Pancreas (tissue), 10 donors: ENCODE measurements around the gene CLEC11A. TPM values are rescaled to one million over a fixed set of nuclear protein-coding genes. Genes with fewer than 3 reads are reported as not detected.
"Not testable (repeated sequence)": the region's sequence is repeated elsewhere in the genome, so short reads cannot be mapped to it uniquely, and the experiment has no call there.

Experiments used
- ATAC-seq, 4 donors: fragments of 200-7000 bp; cut with Tn5 transposase; one replicate each; pipeline versions ENCODE4 v1.8.0 to v1.9.1; 2020; ENCODE audit warnings: mild to moderate bottlenecking in 4 of 4, moderate library complexity in 4 of 4
- DNase-seq, 6 donors: peaks; one replicate each; pipeline ENCODE4 v3.0.0-alpha.2; 2020
- FAIRE-seq: peaks from 2 replicates; lab custom pipeline; 2012; peaks lifted over from hg19 to GRCh38; lab: Jason Lieb, UNC
- H3K27ac ChIP-seq, 4 donors: fragments of 200-600 bp; sonication (generic); 1 replicate in 3 of 4; 2 replicates in 1 of 4; pipeline versions ENCODE4 v1.5.0 to v1.8.0; 2020
- H3K27me3 ChIP-seq, 4 donors: fragments of 200-600 bp; one replicate each; pipeline ENCODE4 v1.8.0; 2021
- H3K36me3 ChIP-seq, 3 donors: fragments of 200-600 bp; sonication (generic) in 1 of 3; one replicate each; pipeline versions ENCODE4 v1.5.0 to v1.8.0; 2020 to 2021
- H3K4me1 ChIP-seq, 3 donors: fragments of 200-600 bp; one replicate each; pipeline ENCODE4 v1.8.0; 2021
- H3K4me3 ChIP-seq, 4 donors: fragments of 200-600 bp; sonication (generic) in 2 of 4; one replicate each; pipeline versions ENCODE4 v1.5.0 to v1.8.0; 2020 to 2021
- H3K9me3 ChIP-seq, 4 donors: fragments of 200-600 bp; one replicate each; pipeline ENCODE4 v1.8.0; 2021
- WGBS, 2 donors: extraction: QIAGEN DNeasy Blood & Tissue Kit; methylation state at CpG; one replicate each; pipeline ENCODE4 v1.1.7; 2013; 5-methylcytosine and 5-hydroxymethylcytosine counted together
- intact Hi-C, 3 donors: fragments of 100-400 bp; cut with DNase I; formaldehyde crosslinking; loops; one replicate each; pipeline versions ENCODE4 v1.11.1 to v1.14.2; 2022
- polyA plus RNA-seq, 2 donors: library from polyadenylated mRNA; stranded (reverse); fragments of 200-250 nt; gene quantifications; one replicate each; pipeline ENCODE4 v1.2.3, GENCODE V29; 2013
- total RNA-seq, 6 donors: library from RNA; stranded (reverse); fragmentation: NEBNext Ultra II Directional in 4 of 6; extraction: Animal tissue kit (Norgen Biotek cat#: 25700) in 4 of 6; gene quantifications; one replicate each; pipeline versions ENCODE4 v1.2.1 to v1.2.4, GENCODE V29; 2021 to 2023
- TF ChIP-seq, protein P1 (sequence below), 4 donors: fragments of 200-600 bp; sonication (generic) in 3 of 4; IDR thresholded peaks; one replicate each; pipeline versions ENCODE4 v1.5.0 to v1.8.0; 2021; ENCODE audit warnings: antibody characterized with exemption in 4 of 4
- donor health status: healthy with polysubstance abuse.
- donor health status: DM: no; HTN: no; CAD: no; lungs with moderate emphysema.
- donor health status: DM: no; HTN: no; CAD: no.
- donor health status: control.
- donor health status: control.
- donor health status: Bipolar disorder and iron deficiency.
- donor health status: DM: yes; HTN: yes; CAD: no.
- donor health status: DM: no; HTN: no; CAD: no.
- donor health status: DM: no; HTN: no; CAD: no.
- donor health status: DM: yes; HTN: yes; CAD: no.

The CLEC11A gene
- total and polyA plus RNA-seq, 8 donors = 1.3 to 14.6 (median 4.1) TPM

DNA sequence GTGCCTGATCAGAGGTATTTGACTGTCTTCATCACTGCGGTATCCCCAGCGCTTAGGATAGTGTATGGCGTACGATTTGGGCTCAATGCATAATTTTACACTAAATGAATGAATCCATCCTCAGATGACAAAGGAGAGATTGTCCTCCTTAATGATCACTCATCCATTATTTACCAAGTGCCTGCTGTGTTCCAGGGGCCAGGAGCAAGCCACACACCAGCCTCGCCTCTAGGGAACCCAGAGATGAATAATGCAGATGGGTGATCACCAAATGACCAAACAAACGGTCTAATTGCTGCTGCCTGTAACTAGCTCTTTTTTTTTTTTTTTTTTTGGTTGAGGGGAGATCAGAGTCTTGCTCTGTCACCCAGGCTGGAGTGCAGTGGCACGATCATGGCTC, 41.2 kb downstream of the CLEC11A start:
- WGBS, 2 donors = 48 to 55% methylated on average over 7 of the region's 7 CpGs
- TF ChIP-seq, protein P1, sequence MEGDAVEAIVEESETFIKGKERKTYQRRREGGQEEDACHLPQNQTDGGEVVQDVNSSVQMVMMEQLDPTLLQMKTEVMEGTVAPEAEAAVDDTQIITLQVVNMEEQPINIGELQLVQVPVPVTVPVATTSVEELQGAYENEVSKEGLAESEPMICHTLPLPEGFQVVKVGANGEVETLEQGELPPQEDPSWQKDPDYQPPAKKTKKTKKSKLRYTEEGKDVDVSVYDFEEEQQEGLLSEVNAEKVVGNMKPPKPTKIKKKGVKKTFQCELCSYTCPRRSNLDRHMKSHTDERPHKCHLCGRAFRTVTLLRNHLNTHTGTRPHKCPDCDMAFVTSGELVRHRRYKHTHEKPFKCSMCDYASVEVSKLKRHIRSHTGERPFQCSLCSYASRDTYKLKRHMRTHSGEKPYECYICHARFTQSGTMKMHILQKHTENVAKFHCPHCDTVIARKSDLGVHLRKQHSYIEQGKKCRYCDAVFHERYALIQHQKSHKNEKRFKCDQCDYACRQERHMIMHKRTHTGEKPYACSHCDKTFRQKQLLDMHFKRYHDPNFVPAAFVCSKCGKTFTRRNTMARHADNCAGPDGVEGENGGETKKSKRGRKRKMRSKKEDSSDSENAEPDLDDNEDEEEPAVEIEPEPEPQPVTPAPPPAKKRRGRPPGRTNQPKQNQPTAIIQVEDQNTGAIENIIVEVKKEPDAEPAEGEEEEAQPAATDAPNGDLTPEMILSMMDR (IDR thresholded peaks at IDR 0.05) = no peak
- no peaks in the 10 kb centered on the region for H3K9me3 ChIP-seq
- no peaks in the 10 kb centered on the region for H3K27me3 ChIP-seq
- H3K36me3 ChIP-seq = no peaks in the 10 kb centered on the region
- no peak for DNase-seq
- intact Hi-C loops = no loop called here
- H3K4me1 ChIP-seq = no peaks in the 10 kb centered on the region
- no peak for FAIRE-seq
- H3K27ac ChIP-seq = no peak overlapping the region
- no peak for ATAC-seq
- no peak overlapping the region for H3K4me3 ChIP-seq

DNA sequence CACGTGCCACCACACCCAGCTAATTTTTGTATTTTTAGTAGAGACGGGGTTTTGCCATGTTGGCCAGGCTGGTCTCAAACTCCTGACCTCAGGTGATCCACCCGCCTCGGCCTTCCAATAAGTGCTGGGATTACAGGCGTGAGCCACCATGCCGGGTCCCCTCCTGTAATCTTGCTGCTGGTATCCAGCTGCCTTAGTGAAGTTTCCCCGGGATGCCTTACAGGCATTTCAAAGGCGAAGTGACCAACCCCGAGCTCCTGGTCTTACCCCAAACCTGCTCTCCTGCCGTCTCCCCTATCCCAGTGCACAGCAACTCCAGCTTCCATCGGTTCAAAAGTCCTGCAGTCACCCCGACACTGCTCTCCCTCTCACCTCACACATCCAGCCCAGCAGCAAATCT, 43.6 kb downstream of the CLEC11A start:
- ATAC-seq, DNase-seq, H3K36me3 ChIP-seq, H3K27me3 ChIP-seq, FAIRE-seq, H3K4me3 ChIP-seq, H3K4me1 ChIP-seq, intact Hi-C loops, H3K9me3 ChIP-seq, H3K27ac ChIP-seq: not testable (repeated sequence)
- 54 to 69% methylated on average over 10 to 12 of the region's 12 CpGs for WGBS, 2 donors

DNA sequence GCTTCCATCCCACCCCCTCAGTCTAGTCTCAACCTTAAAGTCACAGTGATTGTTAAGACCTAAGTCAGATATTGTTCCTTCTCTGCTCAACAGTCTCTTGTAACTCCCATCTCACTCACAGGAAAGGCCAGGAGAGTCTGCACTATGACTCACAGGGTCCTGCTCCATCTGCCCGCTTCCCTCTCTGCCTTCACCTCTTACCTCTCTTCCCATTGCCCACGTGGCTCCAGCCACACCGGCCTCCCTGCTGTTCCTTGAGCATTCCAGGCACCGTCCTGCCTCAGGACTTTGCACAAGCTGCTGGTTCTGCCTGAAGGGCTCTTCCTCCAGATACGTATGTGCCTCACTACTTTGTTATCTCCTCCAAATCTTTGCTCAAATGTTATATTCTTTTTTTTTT, 44.1 kb downstream of the CLEC11A start:
- ATAC-seq, FAIRE-seq, H3K27ac ChIP-seq, H3K36me3 ChIP-seq, intact Hi-C loops, H3K27me3 ChIP-seq, H3K9me3 ChIP-seq, H3K4me1 ChIP-seq, DNase-seq, H3K4me3 ChIP-seq: not testable (repeated sequence)
- WGBS, 2 donors = 21 to 28% methylated on average over 5 of the region's 5 CpGs

DNA sequence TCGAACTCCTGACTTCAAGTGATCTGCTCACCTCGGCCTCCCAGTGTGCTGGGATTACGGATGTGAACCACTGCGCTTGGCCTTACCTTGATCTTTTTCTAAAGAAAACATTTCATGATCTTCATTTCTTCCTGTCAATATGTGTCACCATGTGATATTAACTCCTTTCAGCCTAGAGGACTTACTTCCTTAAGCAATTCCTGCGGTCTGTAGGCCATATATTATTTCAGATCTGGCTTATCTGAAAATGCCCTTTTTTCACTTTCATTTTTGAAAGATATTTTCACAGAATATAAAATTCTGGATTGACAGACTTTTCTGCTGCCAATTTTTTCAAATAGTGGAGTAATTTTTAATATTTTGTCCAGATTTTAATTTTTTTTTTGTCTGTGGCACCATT, 45.1 kb downstream of the CLEC11A start:
- TF ChIP-seq, protein P1 (IDR thresholded peaks at IDR 0.05) = no peak
- no peaks in the 10 kb centered on the region for H3K4me1 ChIP-seq
- intact Hi-C loops = no loop called here
- H3K27me3 ChIP-seq = no peaks in the 10 kb centered on the region
- no peak for DNase-seq
- no peak overlapping the region for H3K4me3 ChIP-seq
- H3K36me3 ChIP-seq = no peaks in the 10 kb centered on the region
- 42 to 55% methylated on average over 5 of the region's 5 CpGs for WGBS, 2 donors
- no peak for FAIRE-seq
- no peak for ATAC-seq
- no peak overlapping the region for H3K27ac ChIP-seq
- H3K9me3 ChIP-seq = no peaks in the 10 kb centered on the region

DNA sequence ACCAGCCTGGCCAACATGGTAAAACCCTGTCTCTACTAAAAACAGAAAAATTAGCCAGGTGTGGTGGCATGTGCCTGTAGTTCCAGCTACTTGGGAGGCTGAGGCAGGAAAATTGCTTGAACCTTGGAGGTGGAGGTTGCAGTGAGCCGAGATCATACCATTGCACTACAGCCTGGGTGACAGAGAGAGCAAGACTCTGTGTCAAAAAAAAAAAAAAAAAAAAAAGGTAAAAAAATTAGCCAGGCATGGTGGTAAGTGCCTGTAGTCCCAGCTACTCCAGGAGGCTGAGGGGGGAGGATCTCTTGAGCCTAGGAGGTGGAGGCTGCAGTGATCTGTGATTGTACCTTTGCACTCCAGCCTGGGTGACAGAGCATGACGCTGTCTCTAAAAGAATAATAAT, 47.0 kb downstream of the CLEC11A start, which contains the start of gene GPR32:
GPR32 (plus strand) TSS at position 301 of the 400 bp plus-strand sequence. CDS start 137 bp downstream, outside the sequence.
- H3K36me3 ChIP-seq, H3K9me3 ChIP-seq, FAIRE-seq, H3K27ac ChIP-seq, H3K27me3 ChIP-seq, H3K4me3 ChIP-seq, intact Hi-C loops, H3K4me1 ChIP-seq, DNase-seq, ATAC-seq: not testable (repeated sequence)
- 56 to 60% methylated on average over 2 of the region's 2 CpGs for WGBS, 2 donors

DNA sequence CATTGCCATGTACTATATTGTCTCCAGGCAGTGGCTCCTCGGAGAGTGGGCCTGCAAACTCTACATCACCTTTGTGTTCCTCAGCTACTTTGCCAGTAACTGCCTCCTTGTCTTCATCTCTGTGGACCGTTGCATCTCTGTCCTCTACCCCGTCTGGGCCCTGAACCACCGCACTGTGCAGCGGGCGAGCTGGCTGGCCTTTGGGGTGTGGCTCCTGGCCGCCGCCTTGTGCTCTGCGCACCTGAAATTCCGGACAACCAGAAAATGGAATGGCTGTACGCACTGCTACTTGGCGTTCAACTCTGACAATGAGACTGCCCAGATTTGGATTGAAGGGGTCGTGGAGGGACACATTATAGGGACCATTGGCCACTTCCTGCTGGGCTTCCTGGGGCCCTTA, 47.7 kb downstream of the CLEC11A start:
- no peak overlapping the region for H3K27ac ChIP-seq
- FAIRE-seq (no peak), DNase-seq (no peak), ATAC-seq (no peak)
- H3K4me1 ChIP-seq = no peaks in the 10 kb centered on the region
- no peak overlapping the region for H3K4me3 ChIP-seq
- H3K9me3 ChIP-seq = no peaks in the 10 kb centered on the region
- intact Hi-C loops = no loop called here
- H3K27me3 ChIP-seq = peaks cover 0 to 2% (median 0%) of the 10 kb centered on the region in 4 donors
- no peaks in the 10 kb centered on the region for H3K36me3 ChIP-seq
- TF ChIP-seq, protein P1 (IDR thresholded peaks at IDR 0.05) = no peak
- 61 to 74% methylated on average over 13 of the region's 13 CpGs for WGBS, 2 donors
